Loucy (cell line): ENCODE measurements around the gene PRR23E.

Experiments
- H2AFZ ChIP-seq: fragments of 200-600 bp; sonication (generic); 2 replicates; pipeline ENCODE4 v1.6.0; 2016; ENCODE audit warnings: antibody characterized with exemption, mild to moderate bottlenecking, low read length, moderate library complexity
- H3F3A ChIP-seq: fragments of 200-600 bp; 2 replicates; pipeline ENCODE4 v1.6.0; 2016; ENCODE audit warnings: antibody characterized with exemption, low read depth, mild to moderate bottlenecking
- H3K27me3 ChIP-seq: fragments of 200-600 bp; sonication (generic); 2 replicates; pipeline ENCODE4 v1.6.1; 2014; ENCODE audit warnings: low read length, mild to moderate bottlenecking; ENCODE audit not compliant: insufficient read depth, poor library complexity, severe bottlenecking
- H3K36me3 ChIP-seq: fragments of 200-600 bp; sonication (generic); 2 replicates; pipeline ENCODE4 v1.6.1; 2016; ENCODE audit warnings: low read length; ENCODE audit not compliant: insufficient read depth
- H3K4me1 ChIP-seq: fragments of 200-600 bp; sonication (generic); 2 replicates; pipeline ENCODE4 v1.5.1; 2014; ENCODE audit warnings: low read length, mild to moderate bottlenecking; ENCODE audit not compliant: insufficient read depth, poor library complexity, severe bottlenecking
- H3K4me2 ChIP-seq: fragments of 200-600 bp; sonication (generic); 2 replicates; pipeline ENCODE4 v1.6.0; 2014; ENCODE audit warnings: antibody characterized with exemption, low read length, low read depth, mild to moderate bottlenecking; ENCODE audit not compliant: poor library complexity, severe bottlenecking
- H3K4me3 ChIP-seq: fragments of 200-600 bp; sonication (generic); 2 replicates; pipeline ENCODE4 v1.5.1; 2014; ENCODE audit warnings: low read length, mild to moderate bottlenecking, mixed read lengths; ENCODE audit not compliant: poor library complexity, severe bottlenecking
- H3K79me2 ChIP-seq: fragments of 200-600 bp; sonication (generic); 2 replicates; pipeline ENCODE4 v1.6.1; 2014; ENCODE audit warnings: low read length; ENCODE audit not compliant: insufficient read depth
- H3K9ac ChIP-seq: fragments of 200-600 bp; sonication (generic); 2 replicates; pipeline ENCODE4 v1.6.0; 2014; ENCODE audit warnings: mild to moderate bottlenecking, low read depth, low read length, moderate library complexity; ENCODE audit not compliant: poor library complexity, severe bottlenecking
- H3K9me2 ChIP-seq: fragments of 200-600 bp; sonication (generic); replicated peaks from 2 replicates; pipeline ENCODE4 v1.6.1; 2016; ENCODE audit warnings: low read depth, low read length, mixed read lengths
- H3K9me3 ChIP-seq: fragments of 200-600 bp; sonication (generic); 2 replicates; pipeline ENCODE4 v1.6.1; 2014; ENCODE audit warnings: mild to moderate bottlenecking, antibody characterized with exemption, low read length, low read depth; ENCODE audit not compliant: insufficient read depth
- H4K20me1 ChIP-seq: fragments of 200-600 bp; sonication (generic); 2 replicates; pipeline ENCODE4 v1.6.0; 2014; ENCODE audit warnings: antibody characterized with exemption, low read length, mild to moderate bottlenecking; ENCODE audit not compliant: insufficient read depth, poor library complexity, severe bottlenecking
- CTCF ChIP-seq: fragments of 200-600 bp; sonication (generic); conservative IDR thresholded peaks from 2 replicates; pipeline ENCODE4 v1.5.1; 2014; ENCODE audit warnings: mild to moderate bottlenecking, antibody characterized with exemption, low read length
- EZH2phosphoT487 ChIP-seq: fragments of 200-600 bp; IDR thresholded peaks from 2 replicates; pipeline ENCODE4 v1.6.1; 2018; ENCODE audit warnings: antibody characterized with exemption, mild to moderate bottlenecking, moderate library complexity, borderline replicate concordance

PRR23E gene

GRCh38 chr3:127145266-127145665 lies 47.7 kb upstream of the PRR23E start:
- H3K4me3 ChIP-seq, result no peak overlapping the region
- no peaks in the 10 kb centered on the region for H3K79me2 ChIP-seq
- no peaks in the 10 kb centered on the region for H4K20me1 ChIP-seq
- H3K9me3 ChIP-seq, result no peaks in the 10 kb centered on the region
- TF ChIP-seq CTCF, result no peak
- no peak for TF ChIP-seq EZH2phosphoT487
- H3K4me2 ChIP-seq, result no peak overlapping the region
- no peaks in the 10 kb centered on the region for H3K9me2 ChIP-seq
- no peaks in the 10 kb centered on the region for H3K4me1 ChIP-seq
- H3F3A ChIP-seq, result no peaks in the 10 kb centered on the region
- H3K9ac ChIP-seq, result no peak overlapping the region
- no peak overlapping the region for H2AFZ ChIP-seq
- H3K36me3 ChIP-seq, result no peaks in the 10 kb centered on the region
- no peaks in the 10 kb centered on the region for H3K27me3 ChIP-seq

GRCh38 chr3:127147291-127147885 lies 45.5 kb upstream of the PRR23E start:
- Histone ChIP-seq H3K36me3 (no peaks in the 10 kb centered on the region), H3K4me1 (no peaks in the 10 kb centered on the region), H3F3A (no peaks in the 10 kb centered on the region), H3K4me3 (no peak overlapping the region), H3K27me3 (no peaks in the 10 kb centered on the region), H3K9me2 (no peaks in the 10 kb centered on the region), H3K4me2 (no peak overlapping the region), H3K9me3 (no peaks in the 10 kb centered on the region), H2AFZ (no peak overlapping the region), H3K9ac (no peak overlapping the region), H4K20me1 (no peaks in the 10 kb centered on the region), H3K79me2 (no peaks in the 10 kb centered on the region)
- TF ChIP-seq CTCF, result no peak
- no peak for TF ChIP-seq EZH2phosphoT487

- H4K20me1 ChIP-seq, result no peaks in the 10 kb centered on the region
- no peaks in the 10 kb centered on the region for H3F3A ChIP-seq
- no peak overlapping the region for H3K9ac ChIP-seq
- H3K9me2 ChIP-seq, result no peaks in the 10 kb centered on the region
- H3K79me2 ChIP-seq, result no peaks in the 10 kb centered on the region
- H3K36me3 ChIP-seq, result no peaks in the 10 kb centered on the region
- no peak overlapping the region for H2AFZ ChIP-seq
- H3K4me3 ChIP-seq, result no peak overlapping the region
- no peaks in the 10 kb centered on the region for H3K27me3 ChIP-seq
- no peaks in the 10 kb centered on the region for H3K9me3 ChIP-seq
- H3K4me2 ChIP-seq, result no peak overlapping the region
- TF ChIP-seq CTCF (no peak), EZH2phosphoT487 (no peak)
- no peaks in the 10 kb centered on the region for H3K4me1 ChIP-seq
Observed at GRCh38 chr3:127149621-127150310, 43.2 kb upstream of the PRR23E start.
